GM06990 (cell line): ENCODE measurements around the gene POFUT2.

Experiments
- DNase-seq: peaks from one replicate; pipeline ENCODE4 v3.0.0-alpha.2; 2011; ENCODE audit not compliant: insufficient read length; ENCODE audit errors: extremely low read depth
- H3K27me3 ChIP-seq: replicated peaks from 2 replicates; pipeline ENCODE4 v1.6.0; 2011; ENCODE audit warnings: low read length; ENCODE audit not compliant: control insufficient read depth, insufficient read depth
- H3K36me3 ChIP-seq: 2 replicates; pipeline ENCODE4 v1.5.1; 2011; ENCODE audit warnings: low read length; ENCODE audit not compliant: control insufficient read depth, insufficient read depth
- H3K4me3 ChIP-seq: replicated peaks from 2 replicates; pipeline ENCODE4 v1.5.1; 2011; ENCODE audit warnings: low read depth, mild to moderate bottlenecking, control low read depth, low read length
- TF ChIP-seq, protein P1 (sequence below): IDR thresholded peaks from 2 replicates; pipeline ENCODE4 v1.5.1; 2011; ENCODE audit warnings: low read length, control low read depth, mild to moderate bottlenecking, inconsistent platforms; ENCODE audit not compliant: insufficient read depth, poor library complexity, severe bottlenecking

POFUT2 gene

GRCh38 chr21:45313682-45314081 lies 26.0 kb upstream of the POFUT2 start:
- TF ChIP-seq, protein P1, sequence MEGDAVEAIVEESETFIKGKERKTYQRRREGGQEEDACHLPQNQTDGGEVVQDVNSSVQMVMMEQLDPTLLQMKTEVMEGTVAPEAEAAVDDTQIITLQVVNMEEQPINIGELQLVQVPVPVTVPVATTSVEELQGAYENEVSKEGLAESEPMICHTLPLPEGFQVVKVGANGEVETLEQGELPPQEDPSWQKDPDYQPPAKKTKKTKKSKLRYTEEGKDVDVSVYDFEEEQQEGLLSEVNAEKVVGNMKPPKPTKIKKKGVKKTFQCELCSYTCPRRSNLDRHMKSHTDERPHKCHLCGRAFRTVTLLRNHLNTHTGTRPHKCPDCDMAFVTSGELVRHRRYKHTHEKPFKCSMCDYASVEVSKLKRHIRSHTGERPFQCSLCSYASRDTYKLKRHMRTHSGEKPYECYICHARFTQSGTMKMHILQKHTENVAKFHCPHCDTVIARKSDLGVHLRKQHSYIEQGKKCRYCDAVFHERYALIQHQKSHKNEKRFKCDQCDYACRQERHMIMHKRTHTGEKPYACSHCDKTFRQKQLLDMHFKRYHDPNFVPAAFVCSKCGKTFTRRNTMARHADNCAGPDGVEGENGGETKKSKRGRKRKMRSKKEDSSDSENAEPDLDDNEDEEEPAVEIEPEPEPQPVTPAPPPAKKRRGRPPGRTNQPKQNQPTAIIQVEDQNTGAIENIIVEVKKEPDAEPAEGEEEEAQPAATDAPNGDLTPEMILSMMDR = no peak
- Histone ChIP-seq H3K27me3 (no peaks in the 10 kb centered on the region; the same call in 1 of the 2 replicates), H3K4me3 (no peak overlapping the region), H3K36me3 (no peaks in the 10 kb centered on the region)
- no peak for DNase-seq

DNA sequence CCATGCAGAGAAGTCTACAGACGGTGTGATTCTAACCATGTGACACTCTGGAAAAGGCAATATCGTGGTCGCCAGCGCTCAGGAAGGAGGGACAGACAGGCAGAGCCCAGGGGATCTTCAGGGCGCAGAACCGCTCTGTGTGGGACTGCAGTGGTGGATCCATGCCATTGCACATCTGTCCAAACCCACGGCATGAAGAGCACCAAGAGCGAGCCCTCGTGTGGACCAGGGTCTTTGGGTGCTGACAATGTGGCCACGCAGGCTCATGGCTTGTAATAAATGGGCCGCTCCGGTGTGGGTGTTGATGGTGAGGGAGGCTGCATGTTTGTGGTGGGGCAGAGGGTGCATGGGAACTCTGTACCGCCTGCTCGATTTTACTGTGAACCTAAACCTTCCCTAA lies 25.3 kb upstream of the POFUT2 start:
- H3K36me3 ChIP-seq = no peaks in the 10 kb centered on the region
- no peaks in the 10 kb centered on the region; the same call in 1 of the 2 replicates for H3K27me3 ChIP-seq
- DNase-seq = no peak
- TF ChIP-seq, protein P1 = no peak
- no peak overlapping the region for H3K4me3 ChIP-seq

GRCh38 chr21:45312296-45312695 lies 24.6 kb upstream of the POFUT2 start:
- Histone ChIP-seq H3K27me3 (no peaks in the 10 kb centered on the region; the same call in 1 of the 2 replicates), H3K4me3 (no peak overlapping the region), H3K36me3 (no peaks in the 10 kb centered on the region)
- no peak for DNase-seq
- TF ChIP-seq, protein P1 = no peak

DNA sequence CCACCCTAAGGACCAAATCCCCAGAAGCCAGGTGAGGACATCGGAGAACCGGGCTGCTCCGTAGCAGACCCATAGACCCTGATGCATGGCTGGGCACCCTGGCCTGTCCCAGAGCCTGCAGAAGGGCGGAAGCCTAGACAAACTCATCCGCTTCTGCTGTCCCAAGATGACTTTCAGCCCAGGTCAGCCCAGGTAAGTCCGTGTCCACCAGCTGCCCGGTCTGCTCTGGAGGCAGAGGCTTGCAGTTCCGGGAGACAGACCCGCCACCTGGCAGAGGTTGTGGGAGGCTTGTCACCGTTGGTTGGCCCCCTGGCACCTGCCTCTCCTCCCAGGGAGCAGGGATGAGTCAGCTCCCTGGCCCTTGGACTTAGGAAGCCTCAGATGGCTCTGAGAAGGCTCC lies 22.8 kb upstream of the POFUT2 start:
- DNase-seq = no peak
- Histone ChIP-seq H3K27me3 (no peaks in the 10 kb centered on the region; the same call in 1 of the 2 replicates), H3K4me3 (no peak overlapping the region), H3K36me3 (no peaks in the 10 kb centered on the region)
- TF ChIP-seq, protein P1 = no peak

- TF ChIP-seq, protein P1 = no peak
- Histone ChIP-seq H3K36me3 (no peaks in the 10 kb centered on the region), H3K27me3 (no peaks in the 10 kb centered on the region; the same call in 1 of the 2 replicates), H3K4me3 (no peak overlapping the region)
- DNase-seq = no peak
Measured at GRCh38 chr21:45309987-45310381, 22.3 kb upstream of the POFUT2 start.
